ENCODE measurements around the gene PLEKHG4.
A peak's percentile ranks its signal among the peaks of the same experiment; 100 is the strongest.

The PLEKHG4 gene

GRCh38 chr16:67245186-67245585 lies 34.1 kb upstream of the PLEKHG4 start:
- no peak for DNase-seq

- DNase-seq: no peak
Observed at GRCh38 chr16:67245674-67246080, 33.7 kb upstream of the PLEKHG4 start.

- DNase-seq: peak; percentile 74
Observed at GRCh38 chr16:67246081-67246755, 33.1 kb upstream of the PLEKHG4 start.

- no peak for DNase-seq
Observed at GRCh38 chr16:67246756-67247191, 32.6 kb upstream of the PLEKHG4 start.

GRCh38 chr16:67247192-67248072 lies 31.9 kb upstream of the PLEKHG4 start, which contains the start of gene FHOD1:
Gene FHOD1 (minus strand): TSS chr16:67247481. CDS start chr16:67247410, 71 bp downstream.
- peak; percentile 99 for DNase-seq

GRCh38 chr16:67248073-67248400 lies 31.3 kb upstream of the PLEKHG4 start:
- no peak for DNase-seq

GRCh38 chr16:67248401-67249177 lies 30.7 kb upstream of the PLEKHG4 start, which contains the start of gene SLC9A5:
Gene SLC9A5 (plus strand): TSS chr16:67248979. CDS start chr16:67249015, 36 bp downstream.
- DNase-seq: peak; percentile 36

- DNase-seq: no peak
Observed at GRCh38 chr16:67249178-67250044, 29.9 kb upstream of the PLEKHG4 start.

GRCh38 chr16:67250045-67250327 lies 29.3 kb upstream of the PLEKHG4 start:
- no peak for DNase-seq

GRCh38 chr16:67252609-67253497 lies 26.5 kb upstream of the PLEKHG4 start:
- no peak for DNase-seq

GRCh38 chr16:67254801-67255552 lies 24.4 kb upstream of the PLEKHG4 start:
- DNase-seq: no peak

GRCh38 chr16:67255553-67256221 lies 23.6 kb upstream of the PLEKHG4 start:
- DNase-seq: no peak

- DNase-seq: no peak
Observed at GRCh38 chr16:67256701-67257230, 22.6 kb upstream of the PLEKHG4 start.

GRCh38 chr16:67257486-67258160 lies 21.7 kb upstream of the PLEKHG4 start:
- DNase-seq: no peak

GRCh38 chr16:67258161-67258835 lies 21.0 kb upstream of the PLEKHG4 start:
- DNase-seq: no peak

- DNase-seq: no peak
Observed at GRCh38 chr16:67259705-67260104, 19.6 kb upstream of the PLEKHG4 start.

- peak; percentile 51 for DNase-seq
Observed at GRCh38 chr16:67260426-67261063, 18.8 kb upstream of the PLEKHG4 start.

GRCh38 chr16:67263201-67263600 lies 16.1 kb upstream of the PLEKHG4 start:
- DNase-seq: no peak

Measured in activated CD4-positive, alpha-beta T cell treated with anti-CD3 and anti-CD28 coated beads for 48 hours (primary cell).